Measurements from ENCODE around the gene KDM1B. TPM values are rescaled to one million over a fixed set of nuclear protein-coding genes. Genes with fewer than 3 reads are reported as not detected.

Gene KDM1B
- total and polyA plus RNA-seq, 2 of the 8 experiments (the other 6 are each of a cell fraction or from before 2014, with no cell fraction given): 3.7 to 7.5 TPM

- no peak for TF ChIP-seq CHD7 (IDR thresholded peaks at IDR 0.05; ENCODE audit: insufficient replicate concordance, low read length)
- peak; percentile 68 for TF ChIP-seq ASH2L (IDR thresholded peaks at IDR 0.05; ENCODE audit: low read length)
- peak in 1 of 2 experiments; percentile 15; a peak in 1 of 4 replicates for TF ChIP-seq RAD21 (IDR thresholded peaks at IDR 0.05 in 1 of 2, conservative IDR thresholded peaks at IDR 0.05 in 1 of 2; ENCODE audit: low read depth in 2 of 2, low read length in 2 of 2)
- TF ChIP-seq GABPA (IDR thresholded peaks at IDR 0.05; ENCODE audit: borderline replicate concordance, insufficient read depth, low read length): no peak
- TF ChIP-seq RNF2 (IDR thresholded peaks at IDR 0.05; ENCODE audit: borderline replicate concordance, low read depth, low read length, missing control alignments, poor library complexity, severe bottlenecking): no peak
- no peak for TF ChIP-seq CBX5 (IDR thresholded peaks at IDR 0.05; ENCODE audit: low read depth, low read length)
- TF ChIP-seq JUN (IDR thresholded peaks at IDR 0.05; ENCODE audit: low read depth, low read length): no peak
- TF ChIP-seq SIN3A (conservative IDR thresholded peaks at IDR 0.05 in 1 of 2, IDR thresholded peaks at IDR 0.05 in 1 of 2; ENCODE audit: low read depth in 1 of 2, low read length in 2 of 2): 0 out of 4 replicates have a peak, but pooled peaks of 1 of the 2 experiments have one; percentile 38
- TF ChIP-seq RFX5 (IDR thresholded peaks at IDR 0.05; ENCODE audit: borderline replicate concordance, low read depth, low read length): no peak
Measured at GRCh38 chr6:18264219-18264922, 109.1 kb downstream of the KDM1B start, which contains the start of gene DEK (continued).
